Calu3 (cell line): ENCODE measurements around the gene PIP4K2C. TPM values are rescaled to one million over a fixed set of nuclear protein-coding genes. Genes with fewer than 3 reads are reported as not detected.

Source experiments
- BruUV-seq: library from RNA; stranded (reverse); fragments of 400-500 nt; replicated peaks from 2 replicates; lab custom pipeline; 2021; lab: Mats Ljungman, UMichigan
- CTCF ChIA-PET: fragments of 300-600 bp; sonication (Branson Sonifier 250); formaldehyde crosslinking; loops from one replicate; lab custom pipeline; 2022; ENCODE audit warnings: antibody characterized with exemption; lab: Charles Lee
- DNase-seq: peaks from one replicate; pipeline ENCODE4 v3.0.0; 2022
- H3K27ac Mint-ChIP-seq: one replicate; pipeline ENCODE4 v1.8.0; 2022; ENCODE audit warnings: mixed read lengths; ENCODE audit not compliant: unreplicated experiment
- H3K27me3 Mint-ChIP-seq: one replicate; pipeline ENCODE4 v1.8.0; 2022; ENCODE audit warnings: mixed read lengths; ENCODE audit not compliant: unreplicated experiment
- H3K36me3 Mint-ChIP-seq: one replicate; pipeline ENCODE4 v1.8.0; 2022; ENCODE audit warnings: mild to moderate bottlenecking, moderate library complexity, mixed read lengths; ENCODE audit not compliant: insufficient read depth, unreplicated experiment
- H3K4me1 Mint-ChIP-seq: one replicate; pipeline ENCODE4 v1.8.0; 2022; ENCODE audit warnings: mild to moderate bottlenecking, low read depth, mixed read lengths; ENCODE audit not compliant: unreplicated experiment
- H3K4me3 Mint-ChIP-seq: one replicate; pipeline ENCODE4 v1.8.0; 2022; ENCODE audit warnings: mild to moderate bottlenecking, low read depth, moderate library complexity, mixed read lengths; ENCODE audit not compliant: unreplicated experiment
- H3K9me3 Mint-ChIP-seq: one replicate; pipeline ENCODE4 v1.8.0; 2022; ENCODE audit warnings: low read depth, mixed read lengths; ENCODE audit not compliant: unreplicated experiment
- CTCF ChIP-seq: fragments of 200-600 bp; IDR thresholded peaks from one replicate; pipeline ENCODE4 v1.8.0; 2022; ENCODE audit warnings: antibody characterized with exemption; ENCODE audit not compliant: unreplicated experiment
- intact Hi-C: fragments of 100-400 bp; cut with micrococcal nuclease; formaldehyde crosslinking; loops from one replicate; pipeline ENCODE4 v1.10.0; 2022; ENCODE audit not compliant: unreplicated experiment
- total RNA-seq: library from RNA; stranded (reverse); gene quantifications from 2 replicates; pipeline ENCODE4 v1.2.3, GENCODE V29; 2022

Gene PIP4K2C
- total RNA-seq, 1 experiment from 2014 or later, result 66.3 TPM

GRCh38 chr12:57610554-57611107 is 19.6 kb downstream of the PIP4K2C start:
- no peak for DNase-seq
- H3K4me1 Mint-ChIP-seq, result peaks cover 4% of the 10 kb centered on the region
- H3K27me3 Mint-ChIP-seq, result peaks cover 54% of the 10 kb centered on the region
- no TSS peak for BruUV-seq
- TF ChIP-seq CTCF, result no peak
- intact Hi-C loops, result no loop called here
- no peak overlapping the region for H3K27ac Mint-ChIP-seq
- H3K4me3 Mint-ChIP-seq, result peak overlapping the region; percentile 59
- peaks cover 3% of the 10 kb centered on the region for H3K36me3 Mint-ChIP-seq
- CTCF ChIA-PET, result interaction anchor here (0.5 to 0.7 kb wide), 2 partner anchors 25 to 27 kb away, joined by 3 read pairs; no protein-coding TSS in a partner anchor
- H3K9me3 Mint-ChIP-seq, result no peaks in the 10 kb centered on the region

GRCh38 chr12:57611108-57611826 is 20.3 kb downstream of the PIP4K2C start, which contains the start of gene ARHGEF25:
Gene ARHGEF25, plus strand, starts transcription at chr12:57611435. Its CDS starts 460 bp downstream, at chr12:57611895.
- Mint-ChIP-seq H3K27me3 (peaks cover 60% of the 10 kb centered on the region), H3K36me3 (peaks cover 3% of the 10 kb centered on the region), H3K9me3 (no peaks in the 10 kb centered on the region), H3K4me1 (no peaks in the 10 kb centered on the region), H3K27ac (no peak within 1 kb of the TSS), H3K4me3 (peak within 1 kb of the TSS; percentile 59)
- no peak for TF ChIP-seq CTCF
- CTCF ChIA-PET, result interaction anchor here (0.5 to 0.7 kb wide), 2 partner anchors 25 to 28 kb away, joined by 3 read pairs; no protein-coding TSS in a partner anchor
- intact Hi-C loops, result no loop called here
- no TSS peak for BruUV-seq
- DNase-seq, result peak; percentile 39

GRCh38 chr12:57611827-57612710 is 21.1 kb downstream of the PIP4K2C start:
- peak overlapping the region; percentile 59 for H3K4me3 Mint-ChIP-seq
- DNase-seq, result no peak
- BruUV-seq, result no TSS peak
- intact Hi-C loops, result no loop called here
- no peak for TF ChIP-seq CTCF
- CTCF ChIA-PET, result no interaction called here
- no peak overlapping the region for H3K27ac Mint-ChIP-seq
- no peaks in the 10 kb centered on the region for H3K4me1 Mint-ChIP-seq
- H3K36me3 Mint-ChIP-seq, result peaks cover 3% of the 10 kb centered on the region
- peaks cover 68% of the 10 kb centered on the region for H3K27me3 Mint-ChIP-seq
- H3K9me3 Mint-ChIP-seq, result no peaks in the 10 kb centered on the region

GRCh38 chr12:57612711-57613426 is 21.9 kb downstream of the PIP4K2C start:
- no peaks in the 10 kb centered on the region for H3K4me1 Mint-ChIP-seq
- H3K4me3 Mint-ChIP-seq, result no peak overlapping the region
- intact Hi-C loops, result no loop called here
- no peaks in the 10 kb centered on the region for H3K9me3 Mint-ChIP-seq
- H3K36me3 Mint-ChIP-seq, result no peaks in the 10 kb centered on the region
- no peak for DNase-seq
- peaks cover 76% of the 10 kb centered on the region for H3K27me3 Mint-ChIP-seq
- CTCF ChIA-PET, result no interaction called here
- no peak for TF ChIP-seq CTCF
- no TSS peak for BruUV-seq
- no peak overlapping the region for H3K27ac Mint-ChIP-seq
